ENCODE data around the gene BPTF.

GRCh38 chr17:67974598-67975066 is 149.3 kb downstream of the BPTF start:
- TF ChIP-seq CTCF (tag by site-specific recombination; IDR thresholded peaks at IDR 0.05) (no peak), REST (tag by site-specific recombination; IDR thresholded peaks at IDR 0.05) (no peak), ZNF274 (IDR thresholded peaks at IDR 0.05; ENCODE audit: low read length) (no peak), ZNF274 (tag by site-specific recombination; IDR thresholded peaks at IDR 0.05; ENCODE audit: borderline replicate concordance) (no peak), ZBTB26 (tag by site-specific recombination; optimal IDR thresholded peaks at IDR 0.05) (no peak), ZBTB8A (tag by site-specific recombination; IDR thresholded peaks at IDR 0.05) (no peak), HOXA7 (CRISPR knock-in tag; IDR thresholded peaks at IDR 0.05; ENCODE audit: borderline replicate concordance) (no peak), ZBTB48 (tag by site-specific recombination; IDR thresholded peaks at IDR 0.05) (no peak), ZNF121 (tag by site-specific recombination; IDR thresholded peaks at IDR 0.05) (no peak), PRDM10 (tag by site-specific recombination; IDR thresholded peaks at IDR 0.05) (no peak), SETDB1 (IDR thresholded peaks at IDR 0.05; ENCODE audit: insufficient read length, low read length) (no peak)
